Ovary (tissue), 3 donors: ENCODE data around the gene RASGEF1C.

Experiments
- CTCF ChIP-seq, 3 donors: fragments of 450-650 bp in 2 of 3; fragments of 200-600 bp in 1 of 3; IDR thresholded peaks; one replicate each; pipeline versions ENCODE4 v1.5.1 to v1.8.0; 2016 to 2022; ENCODE audit warnings: antibody characterized with exemption in 3 of 3, mild to moderate bottlenecking in 1 of 3
- EP300 ChIP-seq: sonication (generic); formaldehyde crosslinking; IDR thresholded peaks from one replicate; pipeline ENCODE4 v1.6.1; 2017; ENCODE audit warnings: antibody characterized with exemption
- POLR2A ChIP-seq: fragments of 450-650 bp; IDR thresholded peaks from one replicate; pipeline ENCODE4 v1.6.1; 2017; ENCODE audit warnings: antibody characterized with exemption, mild to moderate bottlenecking, moderate library complexity
- donor health status: DM: no; HTN: no; CAD: no.

DNA sequence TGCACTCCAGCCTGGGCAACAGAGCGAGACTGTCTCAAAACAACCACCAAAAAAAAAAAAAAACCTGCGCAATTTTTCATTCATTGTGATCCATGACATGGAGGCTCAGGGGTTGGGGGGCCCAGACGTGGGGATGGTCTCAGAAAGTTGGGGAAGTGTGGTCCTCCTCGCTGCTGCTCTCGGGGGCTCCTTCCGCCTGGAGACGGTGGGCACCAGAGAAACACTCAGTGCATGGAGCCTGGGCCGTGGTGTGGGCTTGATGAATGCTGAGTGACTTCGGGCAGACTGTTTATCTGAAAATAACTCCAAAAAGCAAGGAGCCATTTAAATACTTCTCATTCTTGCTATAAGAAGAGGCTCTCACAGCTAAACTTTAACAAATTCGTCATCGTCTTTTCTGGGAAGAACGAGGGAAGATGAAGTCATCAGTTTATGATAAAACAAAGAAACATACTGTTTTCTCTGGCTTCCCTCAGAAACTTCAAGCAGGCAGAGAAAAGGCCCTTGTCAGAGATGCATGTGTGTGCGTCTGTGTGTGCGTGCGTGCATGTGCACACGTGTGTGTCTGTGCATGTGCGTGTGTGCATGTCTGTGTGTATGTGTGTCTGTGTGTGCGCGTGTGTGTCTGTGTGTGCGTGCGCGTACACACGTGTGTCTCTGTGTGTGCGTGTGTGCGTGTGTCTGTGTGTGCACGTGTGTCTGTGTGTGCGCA is 35.0 kb downstream of the RASGEF1C start:
- TF ChIP-seq CTCF (IDR thresholded peaks at IDR 0.05) (no peak), POLR2A (no peak), EP300 (no peak)
